Upper lobe of left lung (tissue), 4 donors: ENCODE measurements around the gene MTMR2.

Experiments used
- CTCF ChIP-seq, 6 experiments: fragments of 450-650 bp in 4 of 6; fragments of 200-600 bp in 2 of 6; sonication (generic) in 2 of 6; IDR thresholded peaks; one replicate each; pipeline ENCODE4 v1.5.1; 2016 to 2019; ENCODE audit warnings: antibody characterized with exemption in 6 of 6
- EP300 ChIP-seq, 4 donors: sonication (generic); formaldehyde crosslinking; IDR thresholded peaks; one replicate each; pipeline ENCODE4 v1.5.1; 2017; ENCODE audit warnings: antibody characterized with exemption in 4 of 4, control low read depth in 2 of 4
- POLR2A ChIP-seq, 4 donors: fragments of 450-650 bp; IDR thresholded peaks; one replicate each; pipeline ENCODE4 v1.5.1; 2016 to 2017; ENCODE audit warnings: antibody characterized with exemption in 4 of 4, mild to moderate bottlenecking in 2 of 4
- POLR2AphosphoS5 ChIP-seq, 2 donors: sonication (generic); formaldehyde crosslinking; IDR thresholded peaks; one replicate each; pipeline ENCODE4 v1.5.1; 2017; ENCODE audit warnings: antibody characterized with exemption in 2 of 2

- no peak for TF ChIP-seq POLR2A (IDR thresholded peaks at IDR 0.05)
- no peak for TF ChIP-seq CTCF (IDR thresholded peaks at IDR 0.05)
- no peak for TF ChIP-seq POLR2AphosphoS5 (IDR thresholded peaks at IDR 0.05)
- no peak for TF ChIP-seq EP300 (IDR thresholded peaks at IDR 0.05)
Measured at GRCh38 chr11:95805869-95806268, 118.0 kb downstream of the MTMR2 start.
